DMS 273 treated with DMSO at 0.1 percent for 48 hours (cell line): ENCODE results near the gene FOXC2.
"Not testable (repeated sequence)": the region's sequence is repeated elsewhere in the genome, so short reads cannot be mapped to it uniquely, and the experiment has no call there.

Experiments
- DNase-seq: peaks from one replicate; lab custom pipeline; 2025; lab: John Stamatoyannopoulos, UW

The FOXC2 gene

GRCh38 chr16:86573646-86574508 lies 7.2 kb downstream of the FOXC2 start:
- no peak for DNase-seq

GRCh38 chr16:86574646-86575045 lies 8.0 kb downstream of the FOXC2 start:
- DNase-seq = no peak

DNA sequence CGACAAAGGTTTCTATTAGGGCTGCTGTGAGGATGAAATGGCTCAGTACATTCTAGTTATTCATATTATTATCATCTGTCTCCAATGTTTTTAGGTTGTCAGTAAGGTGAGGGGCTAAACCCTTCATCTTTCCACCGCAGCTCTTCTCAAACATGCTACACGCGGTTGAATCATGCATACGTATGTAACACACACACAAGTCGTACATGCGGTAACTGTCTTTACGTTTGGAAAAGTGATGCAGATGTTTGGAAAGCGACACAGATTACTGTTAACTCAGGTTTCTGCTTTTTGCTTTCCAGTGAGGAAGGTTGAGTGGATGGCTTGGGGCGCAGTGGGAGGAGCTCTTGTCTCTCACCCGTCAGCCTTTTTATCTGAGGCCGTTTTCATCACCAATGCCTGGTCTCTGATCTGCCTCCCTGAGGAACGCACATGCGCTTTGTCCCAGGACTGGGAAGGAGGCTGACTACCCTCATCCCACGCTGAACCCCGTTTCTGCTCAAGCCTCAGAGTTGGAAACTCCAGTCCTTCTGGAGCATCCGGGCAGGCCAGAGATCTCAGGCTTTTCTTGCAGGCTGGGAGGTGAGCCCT lies 8.6 kb downstream of the FOXC2 start:
- no peak for DNase-seq

GRCh38 chr16:86575754-86576557 lies 9.3 kb downstream of the FOXC2 start:
- DNase-seq = no peak

DNA sequence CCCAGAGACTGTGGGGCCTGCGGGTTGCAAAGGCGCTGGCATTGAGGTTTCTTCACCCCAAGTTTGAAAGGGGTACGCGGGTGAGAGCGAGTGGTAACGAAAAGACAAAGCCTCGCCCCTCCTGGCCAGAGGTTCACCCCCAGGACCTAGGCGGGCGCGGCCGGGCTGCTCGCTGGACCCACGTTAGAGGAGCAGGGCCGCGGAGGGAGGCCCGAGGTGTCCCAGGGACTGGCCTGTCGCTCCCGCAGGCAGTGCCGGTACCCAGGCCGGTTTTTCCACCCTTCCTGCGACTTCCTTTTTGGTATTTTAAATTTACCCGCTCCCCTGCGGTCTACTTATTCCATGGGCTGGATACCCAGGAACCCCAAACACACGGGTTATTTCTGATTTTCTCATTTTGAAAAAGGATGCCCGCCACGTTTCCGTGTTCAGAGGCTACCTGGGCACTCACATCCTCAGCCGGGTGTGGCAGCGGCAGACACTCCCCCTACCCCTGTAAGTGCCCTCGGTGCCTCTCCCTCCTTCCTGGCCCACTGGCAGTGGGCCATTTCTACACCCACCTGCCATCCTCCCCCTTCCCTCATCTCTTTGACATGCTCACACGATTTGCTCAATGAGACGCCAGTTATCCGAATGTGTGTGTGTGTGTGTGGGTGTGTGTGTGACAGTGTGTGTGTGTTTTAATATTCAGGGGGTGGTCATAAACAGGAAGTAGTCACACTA lies 10.1 kb downstream of the FOXC2 start:
- no peak for DNase-seq

GRCh38 chr16:86577314-86577971 lies 10.8 kb downstream of the FOXC2 start:
- no peak for DNase-seq

DNA sequence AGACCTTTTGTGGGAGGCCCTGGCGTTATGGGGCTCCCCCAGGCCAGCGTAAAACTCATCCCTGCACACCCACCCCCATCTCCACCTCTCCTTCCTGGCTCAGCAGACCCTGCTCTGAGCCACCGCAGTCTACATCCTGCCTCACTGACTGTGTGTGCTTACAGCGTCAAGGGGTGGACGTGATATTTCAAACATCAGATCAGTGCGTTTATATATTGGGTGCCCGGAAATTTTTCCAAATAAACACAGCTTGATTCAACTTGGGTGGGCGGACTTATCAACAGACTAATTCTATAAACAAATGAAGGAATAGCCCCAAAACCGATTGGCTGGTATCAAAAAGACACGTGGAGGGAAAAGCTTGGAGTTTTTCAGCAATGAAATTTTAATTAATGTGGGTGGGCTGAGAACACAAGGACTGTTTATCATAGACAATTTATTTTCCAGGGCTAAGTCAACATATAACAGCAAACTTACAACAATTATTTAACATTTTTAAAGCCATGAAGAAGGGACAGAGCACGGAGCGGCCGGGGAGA lies 11.5 kb downstream of the FOXC2 start, which contains the start of gene FOXL1:
TSS of gene FOXL1 (plus strand) at position 489 of the 539 bp plus-strand sequence. CDS start 175 bp downstream, outside the sequence.
- no peak for DNase-seq

GRCh38 chr16:86578611-86579267 lies 12.1 kb downstream of the FOXC2 start:
- DNase-seq = no peak

- no peak for DNase-seq
Observed at GRCh38 chr16:86579268-86580062, 12.8 kb downstream of the FOXC2 start.

DNA sequence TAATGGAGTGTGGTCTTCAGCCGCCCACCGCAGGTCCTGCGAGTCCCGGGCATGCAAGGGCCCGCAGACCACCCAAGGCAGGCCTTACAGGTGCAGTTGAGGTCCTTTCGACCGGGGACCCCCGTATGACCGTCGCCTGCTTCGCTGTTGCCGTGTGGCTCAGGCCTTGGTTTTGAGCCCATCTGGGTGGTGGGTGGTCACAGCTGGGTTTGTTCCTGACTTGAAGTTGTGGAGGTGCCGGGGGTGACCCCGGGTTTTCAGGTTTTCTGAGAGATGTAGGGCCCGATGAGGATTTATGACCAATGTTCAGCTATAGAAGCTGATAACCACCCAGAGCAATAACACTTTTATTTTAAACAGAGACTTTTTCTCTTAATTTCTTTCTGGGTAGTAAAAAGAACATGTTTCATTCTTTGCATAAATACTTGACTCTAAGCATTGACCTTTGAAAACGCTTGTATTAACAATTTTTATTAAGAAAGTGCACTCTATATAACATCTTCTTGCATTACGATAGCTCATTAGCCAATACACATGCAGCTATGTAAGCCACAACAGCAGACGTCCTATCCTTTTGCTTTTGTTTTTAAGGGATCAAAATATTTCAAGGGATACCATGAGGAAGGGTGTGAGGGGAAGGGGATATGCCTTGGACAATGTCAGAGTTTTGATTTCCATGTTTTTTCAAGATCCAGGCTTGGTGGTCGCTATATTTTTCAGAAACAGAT lies 13.6 kb downstream of the FOXC2 start:
- no peak for DNase-seq

GRCh38 chr16:86580791-86581170 lies 14.2 kb downstream of the FOXC2 start:
- no peak for DNase-seq

DNA sequence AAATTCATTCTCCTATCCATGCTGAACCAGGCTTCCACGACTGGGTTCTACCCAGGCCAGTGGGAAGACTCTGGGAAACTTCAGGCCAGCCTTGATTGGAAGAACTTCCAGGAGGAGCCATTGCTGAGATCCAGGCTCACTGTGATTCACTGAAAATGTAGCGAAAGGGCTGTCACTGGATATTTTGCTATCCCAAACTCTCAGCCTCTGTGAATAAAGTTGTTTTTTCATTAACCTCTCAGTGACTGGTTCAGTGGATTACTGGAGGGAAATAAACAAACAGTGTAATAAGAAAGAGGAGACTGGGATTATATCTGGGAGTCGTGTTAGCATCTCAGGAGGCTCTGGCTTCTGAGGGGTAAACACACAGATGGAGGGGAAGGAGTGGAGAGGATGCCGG lies 14.8 kb downstream of the FOXC2 start:
- DNase-seq = no peak

- DNase-seq = no peak
Observed at GRCh38 chr16:86584071-86584685, 17.5 kb downstream of the FOXC2 start.

- DNase-seq = no peak
Observed at GRCh38 chr16:86584726-86585721, 18.4 kb downstream of the FOXC2 start.

- no peak for DNase-seq
Observed at GRCh38 chr16:86585821-86586611, 19.4 kb downstream of the FOXC2 start.

DNA sequence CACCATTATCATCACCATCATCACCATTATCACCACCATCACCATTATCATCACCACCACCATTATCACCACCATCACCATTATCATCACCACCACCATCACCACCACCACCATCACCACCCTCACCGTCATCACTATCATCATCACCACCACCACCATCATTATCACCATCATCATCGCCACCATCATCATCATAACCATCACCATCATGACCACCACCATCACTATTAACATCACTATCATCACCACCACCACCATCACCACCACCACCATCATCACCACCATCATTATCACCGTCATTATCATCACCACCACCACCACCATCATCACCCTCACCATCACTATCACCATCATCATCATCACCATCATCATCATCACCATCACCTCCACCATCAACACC lies 20.9 kb downstream of the FOXC2 start:
- no peak for DNase-seq

DNA sequence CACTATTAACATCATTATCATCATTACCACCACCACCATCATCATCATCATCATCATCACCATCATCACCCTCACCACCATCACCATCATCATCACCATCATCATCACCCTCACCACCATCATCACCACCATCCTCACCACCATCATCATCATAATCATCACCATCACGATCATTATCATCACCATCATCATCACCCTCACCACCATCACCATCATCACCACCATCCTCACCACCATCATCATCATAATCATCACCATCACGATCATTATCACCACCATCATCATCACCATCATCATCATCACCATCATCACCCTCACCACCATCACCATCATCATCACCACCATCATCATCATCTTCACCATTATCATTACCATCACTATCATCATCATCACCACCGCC lies 21.3 kb downstream of the FOXC2 start:
- not testable (repeated sequence) for DNase-seq
